ENCODE data around the gene TUBB4B. TPM values are rescaled to one million over a fixed set of nuclear protein-coding genes. Genes with fewer than 3 reads are reported as not detected.
A peak's percentile ranks its signal among the peaks of the same experiment; 100 is the strongest.

Gene TUBB4B
- total and polyA plus RNA-seq, 10 donors, result 55.1 to 137 (median 103) TPM

- no peaks in the 10 kb centered on the region for H3K9me3 ChIP-seq
- H3K4me1 ChIP-seq, result peaks cover 0 to 34% (median 18%) of the 10 kb centered on the region in 6 donors
- no peaks in the 10 kb centered on the region for H3K27me3 ChIP-seq (replicated peaks in 1 of 7)
- no peak for DNase-seq
- H3K27ac ChIP-seq, result no peak overlapping the region
- intact Hi-C loops (cut with DNase I; ENCODE audit: low total_unique reads), result no loop called here
- whole genome bisulfite sequencing, 5 donors, result 91 to 97% (median 95%) methylated on average over 13 to 19 of the region's 19 CpGs
- peaks cover 0 to 78% (median 23%) of the 10 kb centered on the region in 6 donors for H3K36me3 ChIP-seq
- TF ChIP-seq POLR2AphosphoS5 (IDR thresholded peaks at IDR 0.05), result peak in 2 of 3 donors; percentile 17 to 21
- TF ChIP-seq POLR2A (IDR thresholded peaks at IDR 0.05), result no peak
- H3K4me3 ChIP-seq, result no peak overlapping the region
Observed at GRCh38 chr9:137214620-137215019, 26.5 kb upstream of the TUBB4B start.

DNA sequence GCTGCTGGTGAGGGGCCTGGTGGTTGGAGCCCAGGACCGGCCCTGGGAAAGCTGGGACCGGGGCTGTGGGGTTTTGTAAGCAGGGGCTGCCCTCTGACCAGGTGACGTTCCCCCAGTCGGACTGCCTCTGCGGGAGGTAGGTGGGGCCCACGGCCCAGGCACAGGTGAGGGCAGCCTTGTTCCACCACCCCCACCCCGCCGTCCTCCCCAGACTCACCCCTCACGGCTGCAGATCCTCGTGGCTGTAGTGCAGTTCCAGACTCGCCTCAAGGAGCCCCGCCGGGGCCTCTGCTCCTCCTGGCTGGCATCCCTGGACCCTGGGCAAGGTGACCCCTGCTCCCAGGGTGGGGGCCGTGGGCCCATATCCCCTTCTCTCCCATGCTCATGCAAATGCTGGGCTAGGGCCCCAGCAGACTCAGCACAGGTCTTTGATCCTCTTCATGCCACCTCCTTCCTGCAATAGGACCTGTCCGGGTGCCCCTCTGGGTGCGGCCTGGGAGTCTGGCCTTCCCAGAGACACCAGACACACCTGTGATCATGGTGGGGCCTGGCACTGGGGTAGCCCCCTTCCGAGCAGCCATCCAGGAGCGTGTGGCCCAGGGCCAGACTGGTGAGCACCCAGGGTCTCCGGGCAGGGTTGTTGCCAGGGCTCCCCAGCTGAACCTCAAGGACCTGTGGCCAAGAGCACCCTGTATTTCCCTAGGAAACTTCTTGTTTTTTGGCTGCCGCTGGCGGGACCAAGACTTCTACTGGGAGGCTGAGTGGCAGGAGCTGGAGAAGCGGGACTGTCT, 25.7 kb upstream of the TUBB4B start:
- Histone ChIP-seq H3K4me3 (no peak overlapping the region), H3K27ac (no peak overlapping the region), H3K27me3 (replicated peaks in 1 of 7) (no peaks in the 10 kb centered on the region), H3K4me1 (peaks cover 0 to 34% (median 18%) of the 10 kb centered on the region in 6 donors), H3K9me3 (no peaks in the 10 kb centered on the region), H3K36me3 (peaks cover 0 to 71% (median 16%) of the 10 kb centered on the region in 6 donors)
- 92 to 98% (median 94%) methylated on average over 13 to 22 of the region's 22 CpGs for whole genome bisulfite sequencing, 5 donors
- no peak for TF ChIP-seq POLR2AphosphoS5 (IDR thresholded peaks at IDR 0.05)
- TF ChIP-seq, protein P1, sequence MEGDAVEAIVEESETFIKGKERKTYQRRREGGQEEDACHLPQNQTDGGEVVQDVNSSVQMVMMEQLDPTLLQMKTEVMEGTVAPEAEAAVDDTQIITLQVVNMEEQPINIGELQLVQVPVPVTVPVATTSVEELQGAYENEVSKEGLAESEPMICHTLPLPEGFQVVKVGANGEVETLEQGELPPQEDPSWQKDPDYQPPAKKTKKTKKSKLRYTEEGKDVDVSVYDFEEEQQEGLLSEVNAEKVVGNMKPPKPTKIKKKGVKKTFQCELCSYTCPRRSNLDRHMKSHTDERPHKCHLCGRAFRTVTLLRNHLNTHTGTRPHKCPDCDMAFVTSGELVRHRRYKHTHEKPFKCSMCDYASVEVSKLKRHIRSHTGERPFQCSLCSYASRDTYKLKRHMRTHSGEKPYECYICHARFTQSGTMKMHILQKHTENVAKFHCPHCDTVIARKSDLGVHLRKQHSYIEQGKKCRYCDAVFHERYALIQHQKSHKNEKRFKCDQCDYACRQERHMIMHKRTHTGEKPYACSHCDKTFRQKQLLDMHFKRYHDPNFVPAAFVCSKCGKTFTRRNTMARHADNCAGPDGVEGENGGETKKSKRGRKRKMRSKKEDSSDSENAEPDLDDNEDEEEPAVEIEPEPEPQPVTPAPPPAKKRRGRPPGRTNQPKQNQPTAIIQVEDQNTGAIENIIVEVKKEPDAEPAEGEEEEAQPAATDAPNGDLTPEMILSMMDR (IDR thresholded peaks at IDR 0.05 in 8 of 11, conservative IDR thresholded peaks at IDR 0.05 in 3 of 11), result no peak
- TF ChIP-seq POLR2A (IDR thresholded peaks at IDR 0.05), result no peak
- intact Hi-C loops (cut with DNase I; ENCODE audit: low total_unique reads), result no loop called here
- no peak for DNase-seq

DNA sequence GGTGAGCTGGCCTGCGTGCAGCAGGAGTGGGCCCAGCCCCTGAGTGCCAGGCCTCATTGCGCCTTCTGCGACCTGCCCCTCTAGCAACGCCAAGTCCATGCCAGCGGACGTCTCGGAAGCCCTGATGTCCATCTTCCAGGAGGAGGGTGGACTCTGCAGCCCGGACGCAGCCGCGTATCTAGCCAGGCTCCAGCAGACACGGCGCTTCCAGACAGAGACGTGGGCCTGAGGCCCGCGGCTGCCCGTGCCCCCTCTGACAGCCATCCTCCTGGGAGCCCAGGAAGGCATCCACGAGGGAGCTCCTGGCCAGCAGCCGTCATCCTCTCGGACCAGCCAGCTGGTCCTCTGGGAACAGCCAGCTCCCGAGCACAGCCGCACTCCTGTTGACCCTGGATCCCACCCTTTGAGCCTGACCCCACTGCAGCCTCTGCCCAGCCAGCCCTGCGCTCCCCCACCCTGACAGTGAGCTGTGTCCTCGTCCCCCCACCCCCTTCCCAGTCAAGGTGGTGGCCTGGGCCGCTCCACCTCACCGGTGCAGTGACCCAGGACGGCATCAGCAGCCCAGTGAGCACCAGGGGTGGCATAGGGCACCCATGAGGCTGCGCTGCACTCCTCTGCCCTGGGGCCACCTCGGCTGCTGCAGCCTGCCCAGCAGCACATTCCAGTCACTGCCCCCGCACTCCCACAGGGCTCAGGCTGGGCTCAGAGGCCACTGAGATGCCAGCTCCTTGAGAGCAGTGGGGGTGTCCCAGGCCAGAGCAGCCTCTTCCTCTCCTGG, 24.7 kb upstream of the TUBB4B start:
- Histone ChIP-seq H3K4me1 (peaks cover 0 to 40% (median 19%) of the 10 kb centered on the region in 6 donors), H3K36me3 (peaks cover 0 to 62% (median 13%) of the 10 kb centered on the region in 6 donors), H3K9me3 (no peaks in the 10 kb centered on the region), H3K27ac (no peak overlapping the region), H3K4me3 (no peak overlapping the region), H3K27me3 (replicated peaks in 1 of 7) (peaks cover 0 to 4% (median 0%) of the 10 kb centered on the region in 7 donors)
- TF ChIP-seq POLR2AphosphoS5 (IDR thresholded peaks at IDR 0.05) (peak in 2 of 3 donors; percentile 14 to 31), POLR2A (IDR thresholded peaks at IDR 0.05) (no peak)
- no peak for DNase-seq
- intact Hi-C loops (cut with DNase I; ENCODE audit: low total_unique reads), result no loop called here
- WGBS, 5 donors, result 89 to 96% (median 92%) methylated on average over 11 to 30 of the region's 30 CpGs

- Histone ChIP-seq H3K27me3 (replicated peaks in 1 of 7) (peaks cover 0 to 14% (median 4%) of the 10 kb centered on the region in 7 donors), H3K4me3 (peak overlapping the region in 2 of 8 donors; percentile 13 to 50), H3K27ac (peak overlapping the region in 3 of 8 donors; percentile 16 to 47 (median 26)), H3K4me1 (peaks cover 3 to 49% (median 27%) of the 10 kb centered on the region in 6 donors), H3K9me3 (no peaks in the 10 kb centered on the region), H3K36me3 (peaks cover 0 to 55% (median 13%) of the 10 kb centered on the region in 6 donors)
- 72 to 79% (median 74%) methylated on average over 34 to 36 of the region's 36 CpGs for WGBS, 5 donors
- peak in 1 of 3 donors; percentile 25 for TF ChIP-seq POLR2AphosphoS5 (IDR thresholded peaks at IDR 0.05)
- TF ChIP-seq POLR2A (IDR thresholded peaks at IDR 0.05), result no peak
- TF ChIP-seq, protein P1 (IDR thresholded peaks at IDR 0.05 in 8 of 11, conservative IDR thresholded peaks at IDR 0.05 in 3 of 11), result no peak
- intact Hi-C loops (cut with DNase I; ENCODE audit: low total_unique reads), result no loop called here
- no peak for DNase-seq
Observed at GRCh38 chr9:137217276-137218211, 23.5 kb upstream of the TUBB4B start.
